H9 (cell line): ENCODE data around the gene CTXN1. TPM values are rescaled to one million over a fixed set of nuclear protein-coding genes. Genes with fewer than 3 reads are reported as not detected.
A peak's percentile ranks its signal among the peaks of the same experiment; 100 is the strongest.

Experiments
- DNase-seq: peaks from one replicate; pipeline ENCODE4 v3.0.0-alpha.2; 2017
- H2AFZ ChIP-seq: one replicate; pipeline ENCODE4 v1.6.1; 2013; ENCODE audit warnings: mild to moderate bottlenecking, low read length, control low read depth, moderate library complexity
- H2AK5ac ChIP-seq: 2 replicates; pipeline ENCODE4 v1.6.1; 2013; ENCODE audit warnings: low read length, control low read depth, mixed read lengths; ENCODE audit not compliant: insufficient read length
- H2BK120ac ChIP-seq: one replicate; pipeline ENCODE4 v1.6.1; 2013; ENCODE audit warnings: low read depth, mild to moderate bottlenecking, low read length, control low read depth, inconsistent platforms; ENCODE audit not compliant: poor library complexity, severe bottlenecking
- H2BK12ac ChIP-seq: 2 replicates; pipeline ENCODE4 v1.6.1; 2013; ENCODE audit warnings: low read length, control low read depth, mixed read lengths, low read depth; ENCODE audit not compliant: insufficient read length
- H2BK15ac ChIP-seq: 2 replicates; pipeline ENCODE4 v1.6.1; 2013; ENCODE audit warnings: low read depth, low read length, control low read depth
- H2BK20ac ChIP-seq: one replicate; pipeline ENCODE4 v1.6.1; 2013; ENCODE audit warnings: low read depth, mild to moderate bottlenecking, low read length, control low read depth, inconsistent platforms; ENCODE audit not compliant: poor library complexity, severe bottlenecking
- H2BK5ac ChIP-seq: 2 replicates; pipeline ENCODE4 v1.6.1; 2013; ENCODE audit warnings: low read length, control low read depth, mixed read lengths; ENCODE audit not compliant: insufficient read length
- H3K14ac ChIP-seq: 2 replicates; pipeline ENCODE4 v1.6.1; 2013; ENCODE audit warnings: low read length, control low read depth; ENCODE audit not compliant: insufficient read depth
- H3K18ac ChIP-seq: 2 replicates; pipeline ENCODE4 v1.6.1; 2013; ENCODE audit warnings: low read depth, mild to moderate bottlenecking, mixed read lengths, low read length, control low read depth; ENCODE audit not compliant: insufficient read length
- H3K23ac ChIP-seq: 2 replicates; pipeline ENCODE4 v1.6.1; 2013; ENCODE audit warnings: low read length, control low read depth, mixed read lengths, low read depth; ENCODE audit not compliant: insufficient read length
- H3K23me2 ChIP-seq: 2 replicates; pipeline ENCODE4 v1.6.1; 2013; ENCODE audit warnings: low read depth, mild to moderate bottlenecking, mixed read lengths, low read length, control low read depth; ENCODE audit not compliant: insufficient read length, poor library complexity, severe bottlenecking
- H3K27ac ChIP-seq: 2 replicates; pipeline ENCODE4 v1.5.1; 2013; ENCODE audit warnings: low read length, control low read depth, mixed read lengths, low read depth; ENCODE audit not compliant: insufficient read length
- H3K27me3 ChIP-seq: 2 replicates; pipeline ENCODE4 v1.6.1; 2013; ENCODE audit warnings: low read length, control low read depth, inconsistent platforms; ENCODE audit not compliant: insufficient read depth
- H3K4ac ChIP-seq: 2 replicates; pipeline ENCODE4 v1.6.1; 2013; ENCODE audit warnings: low read depth, mild to moderate bottlenecking, control low read depth, inconsistent platforms, low read length, moderate library complexity
- H3K4me1 ChIP-seq: 2 replicates; pipeline ENCODE4 v1.6.1; 2013; ENCODE audit warnings: low read length, control low read depth, inconsistent platforms; ENCODE audit not compliant: insufficient read depth
- H3K4me2 ChIP-seq: 2 replicates; pipeline ENCODE4 v1.6.1; 2013; ENCODE audit warnings: low read length, control low read depth, mixed read lengths; ENCODE audit not compliant: insufficient read length, insufficient read depth
- H3K56ac ChIP-seq: 2 replicates; pipeline ENCODE4 v1.6.1; 2013; ENCODE audit warnings: low read depth, mild to moderate bottlenecking, mixed read lengths, low read length, control low read depth; ENCODE audit not compliant: insufficient read length
- H3K79me1 ChIP-seq: 2 replicates; pipeline ENCODE4 v1.6.1; 2013; ENCODE audit warnings: low read depth, mild to moderate bottlenecking, moderate library complexity, low read length, control low read depth, inconsistent platforms; ENCODE audit not compliant: insufficient read depth, poor library complexity, severe bottlenecking
- H3K79me2 ChIP-seq: 2 replicates; pipeline ENCODE4 v1.6.1; 2013; ENCODE audit warnings: low read length, control low read depth, inconsistent platforms; ENCODE audit not compliant: insufficient read depth
- H3K9ac ChIP-seq: 2 replicates; pipeline ENCODE4 v1.6.1; 2013; ENCODE audit warnings: low read length, control low read depth, mixed read lengths; ENCODE audit not compliant: insufficient read length; ENCODE audit errors: extremely low read depth
- H3K9me3 ChIP-seq: one replicate; pipeline ENCODE4 v1.6.1; 2013; ENCODE audit warnings: low read depth, low read length, inconsistent platforms; ENCODE audit not compliant: control insufficient read depth
- H3T11ph ChIP-seq: one replicate; pipeline ENCODE4 v1.6.1; 2013; ENCODE audit warnings: mild to moderate bottlenecking, low read length, control low read depth, inconsistent platforms
- H4K20me1 ChIP-seq: one replicate; pipeline ENCODE4 v1.6.1; 2013; ENCODE audit not compliant: control insufficient read depth, insufficient read length, insufficient read depth
- H4K5ac ChIP-seq: 2 replicates; pipeline ENCODE4 v1.6.1; 2013; ENCODE audit warnings: low read depth, mild to moderate bottlenecking, mixed read lengths, low read length, control low read depth; ENCODE audit not compliant: insufficient read length
- H4K8ac ChIP-seq: replicated peaks from 2 replicates; pipeline ENCODE4 v1.6.1; 2013; ENCODE audit warnings: low read length, control low read depth, mixed read lengths, low read depth; ENCODE audit not compliant: insufficient read length
- H4K91ac ChIP-seq: 2 replicates; pipeline ENCODE4 v1.6.1; 2013; ENCODE audit warnings: low read depth, mild to moderate bottlenecking, moderate library complexity, mixed read lengths, low read length, control low read depth; ENCODE audit not compliant: insufficient read length
- H3K27ac Mint-ChIP-seq, 3 experiments: 2 replicates in 2 of 3; 3 replicates in 1 of 3; pipeline ENCODE4 v1.8.0; 2020 to 2021; ENCODE audit warnings: mixed read lengths in 3 of 3, mild to moderate bottlenecking in 1 of 3, moderate library complexity in 1 of 3
- H3K27me3 Mint-ChIP-seq: 2 replicates; pipeline ENCODE4 v1.8.0; 2021; ENCODE audit warnings: low read depth, mild to moderate bottlenecking, moderate library complexity, mixed read lengths
- H3K36me3 Mint-ChIP-seq, 3 experiments: 2 replicates in 2 of 3; 3 replicates in 1 of 3; pipeline ENCODE4 v1.8.0; 2020 to 2021; ENCODE audit warnings: low read depth in 3 of 3, mixed read lengths in 3 of 3; ENCODE audit not compliant: insufficient read depth in 1 of 3
- H3K4me1 Mint-ChIP-seq, 2 experiments: 2 replicates each; pipeline ENCODE4 v1.8.0; 2020; ENCODE audit warnings: mixed read lengths in 2 of 2
- H3K4me3 Mint-ChIP-seq, 2 experiments: 2 replicates in 1 of 2; 3 replicates in 1 of 2; pipeline ENCODE4 v1.8.0; 2020 to 2021; ENCODE audit warnings: mild to moderate bottlenecking in 2 of 2, mixed read lengths in 2 of 2, moderate library complexity in 1 of 2
- H3K9me3 Mint-ChIP-seq, 2 experiments: 2 replicates in 1 of 2; 3 replicates in 1 of 2; pipeline ENCODE4 v1.8.0; 2020; ENCODE audit warnings: mild to moderate bottlenecking in 2 of 2, mixed read lengths in 2 of 2, moderate library complexity in 1 of 2
- WGBS: extraction: QIAGEN DNeasy Blood & Tissue Kit; methylation state at CpG from one replicate; pipeline ENCODE4 v1.1.7; 2013; ENCODE audit warnings: missing lambda C conversion rate, low lambda C conversion rate, mixed read lengths; ENCODE audit not compliant: insufficient read length; ENCODE audit errors: extremely low coverage; 5-methylcytosine and 5-hydroxymethylcytosine counted together
- total RNA-seq: library from RNA; stranded (reverse); gene quantifications from 2 replicates; pipeline ENCODE4 v1.2.1, GENCODE V29; 2021
- TF ChIP-seq, protein P1 (sequence below): fragments of 200-600 bp; sonication (generic); conservative IDR thresholded peaks from 3 replicates; pipeline ENCODE4 v1.8.0; 2021; ENCODE audit warnings: antibody characterized with exemption, mild to moderate bottlenecking

Gene CTXN1
- total RNA-seq, 1 experiment from 2014 or later, result 22.7 TPM

GRCh38 chr19:7944177-7944761 is 18.3 kb upstream of the CTXN1 start:
- Histone ChIP-seq H3K23me2 (no peaks in the 10 kb centered on the region), H3T11ph (no peak overlapping the region), H3K4me1 (no peaks in the 10 kb centered on the region), H3K9ac (peak overlapping the region; percentile 31), H4K8ac (no peak overlapping the region), H2BK5ac (no peak overlapping the region), H4K5ac (no peak overlapping the region), H2BK120ac (no peak overlapping the region), H2AK5ac (no peak overlapping the region), H3K14ac (peak overlapping the region; percentile 61; the same call in 1 of the 2 replicates), H2BK20ac (no peak overlapping the region), H3K27ac (no peak overlapping the region), H3K9me3 (no peaks in the 10 kb centered on the region), H3K27me3 (no peaks in the 10 kb centered on the region), H3K18ac (peak overlapping the region; percentile 3), H2AFZ (no peak overlapping the region), H3K4me2 (peak overlapping the region; percentile 60), H4K91ac (no peak overlapping the region), H2BK15ac (no peak overlapping the region), H3K4ac (no peak overlapping the region), H3K79me1 (peaks cover 9% of the 10 kb centered on the region), H3K56ac (no peak overlapping the region), H4K20me1 (no peaks in the 10 kb centered on the region), H2BK12ac (no peak overlapping the region), H3K23ac (no peak overlapping the region), H3K79me2 (peaks cover 3% of the 10 kb centered on the region; the same call in 1 of the 2 replicates)
- DNase-seq, result peak; percentile 86
- no CpG with 5 or more reads among the region's 18 CpGs for WGBS
- H3K9me3 Mint-ChIP-seq, result peaks cover 0 to 2% of the 10 kb centered on the region in 2 experiments; a peak in 2 of 5 replicates
- peak overlapping the region; percentile 90 to 96 for H3K4me3 Mint-ChIP-seq
- H3K27me3 Mint-ChIP-seq, result no peaks in the 10 kb centered on the region; the same call in 1 of the 2 replicates
- peak overlapping the region; percentile 99 to 100 (median 99) for H3K27ac Mint-ChIP-seq
- H3K36me3 Mint-ChIP-seq, result peaks cover 18 to 28% (median 20%) of the 10 kb centered on the region in 3 experiments
- H3K4me1 Mint-ChIP-seq, result peaks cover 3 to 10% of the 10 kb centered on the region in 2 experiments; a peak in 2 of 4 replicates
- TF ChIP-seq, protein P1, sequence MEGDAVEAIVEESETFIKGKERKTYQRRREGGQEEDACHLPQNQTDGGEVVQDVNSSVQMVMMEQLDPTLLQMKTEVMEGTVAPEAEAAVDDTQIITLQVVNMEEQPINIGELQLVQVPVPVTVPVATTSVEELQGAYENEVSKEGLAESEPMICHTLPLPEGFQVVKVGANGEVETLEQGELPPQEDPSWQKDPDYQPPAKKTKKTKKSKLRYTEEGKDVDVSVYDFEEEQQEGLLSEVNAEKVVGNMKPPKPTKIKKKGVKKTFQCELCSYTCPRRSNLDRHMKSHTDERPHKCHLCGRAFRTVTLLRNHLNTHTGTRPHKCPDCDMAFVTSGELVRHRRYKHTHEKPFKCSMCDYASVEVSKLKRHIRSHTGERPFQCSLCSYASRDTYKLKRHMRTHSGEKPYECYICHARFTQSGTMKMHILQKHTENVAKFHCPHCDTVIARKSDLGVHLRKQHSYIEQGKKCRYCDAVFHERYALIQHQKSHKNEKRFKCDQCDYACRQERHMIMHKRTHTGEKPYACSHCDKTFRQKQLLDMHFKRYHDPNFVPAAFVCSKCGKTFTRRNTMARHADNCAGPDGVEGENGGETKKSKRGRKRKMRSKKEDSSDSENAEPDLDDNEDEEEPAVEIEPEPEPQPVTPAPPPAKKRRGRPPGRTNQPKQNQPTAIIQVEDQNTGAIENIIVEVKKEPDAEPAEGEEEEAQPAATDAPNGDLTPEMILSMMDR, result peak; percentile 87
